HFFc6 (cell line): Measurements from ENCODE around the gene PLCXD1. TPM values are rescaled to one million over a fixed set of nuclear protein-coding genes. Genes with fewer than 3 reads are reported as not detected.

Experiments
- DNase-seq: peaks from one replicate; pipeline ENCODE4 v3.0.0-alpha.2; 2018
- H3K27ac Mint-ChIP-seq: 2 replicates; pipeline ENCODE4 v1.8.0; 2020; ENCODE audit warnings: mild to moderate bottlenecking, mixed read lengths
- H3K27me3 Mint-ChIP-seq: 2 replicates; pipeline ENCODE4 v1.8.0; 2021; ENCODE audit warnings: mild to moderate bottlenecking, moderate library complexity, mixed read lengths; ENCODE audit not compliant: insufficient read depth
- H3K36me3 Mint-ChIP-seq: 2 replicates; pipeline ENCODE4 v1.8.0; 2021; ENCODE audit warnings: low read depth, mixed read lengths
- H3K4me1 Mint-ChIP-seq: 2 replicates; pipeline ENCODE4 v1.8.0; 2020; ENCODE audit warnings: low read depth, mixed read lengths
- H3K4me3 Mint-ChIP-seq: 2 replicates; pipeline ENCODE4 v1.8.0; 2020; ENCODE audit warnings: mild to moderate bottlenecking, moderate library complexity, mixed read lengths
- H3K9me3 Mint-ChIP-seq: 2 replicates; pipeline ENCODE4 v1.8.0; 2020; ENCODE audit warnings: mild to moderate bottlenecking, mixed read lengths
- CTCF ChIP-seq: fragments of 200-600 bp; sonication (generic); IDR thresholded peaks from 2 replicates; pipeline ENCODE4 v1.5.0; 2021; ENCODE audit warnings: antibody characterized with exemption, mild to moderate bottlenecking
- total RNA-seq, 6 experiments: library from RNA; stranded (reverse); fragmentation: NEBNext Ultra II Directional; extraction: Animal tissue kit (Norgen Biotek cat#: 25700); gene quantifications; 2 replicates in 1 of 6; 3 replicates in 5 of 6; pipeline ENCODE4 v1.2.3, GENCODE V29; 2021

Gene PLCXD1
- total RNA-seq, 6 experiments from 2014 or later = 23.4 to 30.6 (median 25.0) TPM

GRCh38 chrX:257681-258289 lies 23.4 kb upstream of the PLCXD1 start:
- no peak for DNase-seq
- Mint-ChIP-seq H3K27me3 (peaks cover 3% of the 10 kb centered on the region), H3K4me1 (peaks cover 10% of the 10 kb centered on the region), H3K4me3 (no peak overlapping the region), H3K27ac (no peak overlapping the region), H3K9me3 (peaks cover 6% of the 10 kb centered on the region; the same call in 1 of the 2 replicates), H3K36me3 (no peaks in the 10 kb centered on the region; the same call in 1 of the 2 replicates)
- no peak for TF ChIP-seq CTCF

GRCh38 chrX:258291-259040 lies 22.7 kb upstream of the PLCXD1 start:
- Mint-ChIP-seq H3K27ac (no peak overlapping the region), H3K36me3 (no peaks in the 10 kb centered on the region), H3K27me3 (peaks cover 3% of the 10 kb centered on the region), H3K9me3 (peaks cover 6% of the 10 kb centered on the region; the same call in 1 of the 2 replicates), H3K4me1 (peaks cover 10% of the 10 kb centered on the region), H3K4me3 (no peak overlapping the region)
- no peak for TF ChIP-seq CTCF
- no peak for DNase-seq

- Mint-ChIP-seq H3K9me3 (no peaks in the 10 kb centered on the region), H3K36me3 (no peaks in the 10 kb centered on the region), H3K4me3 (no peak overlapping the region), H3K4me1 (peaks cover 10% of the 10 kb centered on the region), H3K27me3 (peaks cover 3% of the 10 kb centered on the region), H3K27ac (no peak overlapping the region)
- DNase-seq = no peak
- no peak for TF ChIP-seq CTCF
Observed at GRCh38 chrX:259692-260355, 21.4 kb upstream of the PLCXD1 start.

- no peak for TF ChIP-seq CTCF
- H3K36me3 Mint-ChIP-seq = no peaks in the 10 kb centered on the region
- H3K4me3 Mint-ChIP-seq = no peak overlapping the region
- peaks cover 3% of the 10 kb centered on the region for H3K27me3 Mint-ChIP-seq
- H3K27ac Mint-ChIP-seq = no peak overlapping the region
- no peaks in the 10 kb centered on the region for H3K9me3 Mint-ChIP-seq
- peaks cover 10% of the 10 kb centered on the region for H3K4me1 Mint-ChIP-seq
- no peak for DNase-seq
Observed at GRCh38 chrX:261167-261918, 19.8 kb upstream of the PLCXD1 start.

- Mint-ChIP-seq H3K27me3 (peaks cover 3% of the 10 kb centered on the region), H3K4me1 (peaks cover 10% of the 10 kb centered on the region), H3K27ac (no peak overlapping the region), H3K4me3 (no peak overlapping the region), H3K36me3 (no peaks in the 10 kb centered on the region), H3K9me3 (no peaks in the 10 kb centered on the region)
- DNase-seq = no peak
- TF ChIP-seq CTCF = no peak
Observed at GRCh38 chrX:261919-262352, 19.2 kb upstream of the PLCXD1 start.
